GM23248 (cell line): ENCODE measurements around the gene KRTAP1-1. TPM values are rescaled to one million over a fixed set of nuclear protein-coding genes. Genes with fewer than 3 reads are reported as not detected.
A peak's percentile ranks its signal among the peaks of the same experiment; 100 is the strongest.
"Not testable (repeated sequence)": the region's sequence is repeated elsewhere in the genome, so short reads cannot be mapped to it uniquely, and the experiment has no call there.

Experiments
- DNase-seq: peaks from one replicate; pipeline ENCODE4 v3.0.0-alpha.2; 2015
- H2AFZ ChIP-seq: fragments of 200-600 bp; sonication (generic); 2 replicates; pipeline ENCODE4 v1.6.1; 2016; ENCODE audit warnings: antibody characterized with exemption
- H3F3A ChIP-seq: fragments of 200-600 bp; sonication (generic); 2 replicates; pipeline ENCODE4 v1.6.1; 2016; ENCODE audit warnings: mild to moderate bottlenecking, antibody characterized with exemption, mixed run types; ENCODE audit not compliant: insufficient read depth
- H3K27ac ChIP-seq: fragments of 200-600 bp; sonication (generic); 2 replicates; pipeline ENCODE4 v1.5.1; 2016; ENCODE audit warnings: mild to moderate bottlenecking
- H3K27me3 ChIP-seq: fragments of 200-600 bp; sonication (generic); replicated peaks from 2 replicates; pipeline ENCODE4 v1.6.1; 2016; ENCODE audit warnings: mild to moderate bottlenecking; ENCODE audit not compliant: insufficient read depth
- H3K36me3 ChIP-seq: fragments of 200-600 bp; sonication (generic); 2 replicates; pipeline ENCODE4 v1.6.1; 2016; ENCODE audit warnings: low read depth, mild to moderate bottlenecking
- H3K4me1 ChIP-seq: fragments of 200-600 bp; sonication (generic); 2 replicates; pipeline ENCODE4 v1.6.1; 2016; ENCODE audit warnings: mild to moderate bottlenecking; ENCODE audit not compliant: insufficient read depth
- H3K4me2 ChIP-seq: fragments of 200-600 bp; sonication (generic); one replicate; pipeline ENCODE4 v1.6.1; 2016; ENCODE audit warnings: mild to moderate bottlenecking; ENCODE audit not compliant: unreplicated experiment
- H3K4me3 ChIP-seq: fragments of 200-600 bp; sonication (generic); 2 replicates; pipeline ENCODE4 v1.5.1; 2016; ENCODE audit warnings: mild to moderate bottlenecking
- H3K79me2 ChIP-seq: fragments of 200-600 bp; sonication (generic); 2 replicates; pipeline ENCODE4 v1.6.1; 2016; ENCODE audit warnings: mild to moderate bottlenecking; ENCODE audit not compliant: insufficient read depth
- H3K9ac ChIP-seq: fragments of 200-600 bp; sonication (generic); 2 replicates; pipeline ENCODE4 v1.6.1; 2016; ENCODE audit warnings: mild to moderate bottlenecking
- H3K9me2 ChIP-seq: fragments of 200-600 bp; sonication (generic); 2 replicates; pipeline ENCODE4 v1.6.1; 2016; ENCODE audit warnings: mixed run types, mild to moderate bottlenecking, moderate library complexity; ENCODE audit not compliant: insufficient read depth
- H3K9me3 ChIP-seq: fragments of 200-600 bp; sonication (generic); one replicate; pipeline ENCODE4 v1.6.1; 2017; ENCODE audit warnings: low read depth
- H4K20me1 ChIP-seq: fragments of 200-600 bp; sonication (generic); 2 replicates; pipeline ENCODE4 v1.6.0; 2016; ENCODE audit not compliant: insufficient read depth
- EZH2 ChIP-seq: fragments of 200-600 bp; sonication (generic); IDR thresholded peaks from 2 replicates; pipeline ENCODE4 v1.6.1; 2018; ENCODE audit warnings: antibody characterized with exemption, mild to moderate bottlenecking; ENCODE audit not compliant: insufficient read depth, poor library complexity, severe bottlenecking
- EZH2phosphoT487 ChIP-seq: fragments of 200-600 bp; sonication (generic); IDR thresholded peaks from 2 replicates; pipeline ENCODE4 v1.6.1; 2018; ENCODE audit warnings: antibody characterized with exemption, moderate library complexity, mild to moderate bottlenecking, low read depth; ENCODE audit not compliant: insufficient read depth
- WGBS, 2 experiments: methylation state at CpG; one replicate each; pipeline ENCODE4 v1.1.6; 2015 to 2017; ENCODE audit warnings: low lambda C conversion rate in 2 of 2, low coverage in 1 of 2; ENCODE audit errors: missing lambda C conversion rate in 2 of 2; 5-methylcytosine and 5-hydroxymethylcytosine counted together
- in situ Hi-C: fragments of 300-500 bp; cut with MboI; formaldehyde crosslinking; loops from 2 replicates; pipeline ENCODE4 v1.15.0; 2020
- polyA plus RNA-seq: library from polyadenylated mRNA; unstranded; fragments of >200 nt; fragmentation: Nextera tagmentation; extraction: Ambion mirVana; gene quantifications from 2 replicates; pipeline ENCODE4 v1.2.1, GENCODE V29; 2016
- total RNA-seq: library from RNA; depleted of rRNA; stranded (reverse); fragments of >200 nt; shearing (Covaris generic); gene quantifications from 2 replicates; pipeline ENCODE4 v1.2.3, GENCODE V29; 2014

Gene KRTAP1-1
- total and polyA plus RNA-seq, 2 experiments from 2014 or later = 2.6 to 4.2 TPM

DNA sequence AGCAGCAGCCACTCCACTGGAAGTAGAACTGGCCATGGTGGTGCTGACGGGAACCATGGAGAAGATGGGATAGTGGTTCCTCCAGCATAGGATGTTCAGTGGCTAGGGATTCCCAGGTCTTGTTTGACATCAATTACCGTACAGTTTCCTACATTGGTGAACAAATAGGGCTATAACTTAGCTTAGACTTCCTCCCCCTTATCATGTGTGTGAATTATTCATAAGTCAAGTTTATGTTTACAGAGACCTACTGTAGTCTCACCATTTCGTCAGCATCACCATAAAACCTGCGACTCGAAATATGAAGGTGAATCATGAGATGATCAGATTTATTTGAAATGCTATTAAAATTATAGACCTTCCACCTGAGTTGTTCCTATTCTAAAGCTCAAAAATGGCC lies 17.5 kb upstream of the KRTAP1-1 start:
- Histone ChIP-seq H3K27me3 (no peaks in the 10 kb centered on the region), H3K4me3 (no peak overlapping the region)

DNA sequence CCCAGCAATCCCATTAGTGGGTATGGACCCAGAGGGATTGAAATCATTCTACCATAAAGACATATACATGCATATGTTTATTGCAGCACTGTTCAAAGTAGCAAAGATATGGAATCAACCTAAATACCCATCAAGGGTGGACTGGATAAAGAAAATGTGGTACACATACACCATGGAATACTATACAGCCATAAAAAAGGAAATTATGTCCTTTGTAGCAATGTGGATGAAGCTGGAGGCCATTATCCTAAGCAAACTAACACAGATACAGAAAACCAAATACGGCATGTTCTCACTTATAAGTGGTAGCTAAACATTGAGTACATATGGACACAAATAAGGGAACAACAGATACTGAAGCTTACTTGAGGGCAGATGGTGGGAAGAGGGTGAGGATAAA lies 16.3 kb upstream of the KRTAP1-1 start:
- TF ChIP-seq EZH2phosphoT487 (no peak), EZH2 (no peak)

More for the DNA sequence above, 17.5 kb upstream of the KRTAP1-1 start:
- 48 to 61% methylated on average over 5 of the region's 5 CpGs for WGBS, 2 experiments
- Histone ChIP-seq H3K4me2 (peak overlapping the region; percentile 19), H3K9me3 (no peaks in the 10 kb centered on the region), H3K4me1 (peaks cover 50% of the 10 kb centered on the region), H3K9me2 (no peaks in the 10 kb centered on the region), H3K9ac (peak overlapping the region; percentile 18), H3F3A (peaks cover 55% of the 10 kb centered on the region), H3K27ac (peak overlapping the region; percentile 85), H3K79me2 (no peaks in the 10 kb centered on the region), H4K20me1 (no peaks in the 10 kb centered on the region), H3K36me3 (0 out of 2 replicates have a peak, but pooled peaks cover under 1% of the 10 kb centered on the region), H2AFZ (no peak overlapping the region)
- DNase-seq = peak; percentile 20
- in situ Hi-C loops = no loop called here
- TF ChIP-seq EZH2 = no peak
- TF ChIP-seq EZH2phosphoT487 = no peak

DNA sequence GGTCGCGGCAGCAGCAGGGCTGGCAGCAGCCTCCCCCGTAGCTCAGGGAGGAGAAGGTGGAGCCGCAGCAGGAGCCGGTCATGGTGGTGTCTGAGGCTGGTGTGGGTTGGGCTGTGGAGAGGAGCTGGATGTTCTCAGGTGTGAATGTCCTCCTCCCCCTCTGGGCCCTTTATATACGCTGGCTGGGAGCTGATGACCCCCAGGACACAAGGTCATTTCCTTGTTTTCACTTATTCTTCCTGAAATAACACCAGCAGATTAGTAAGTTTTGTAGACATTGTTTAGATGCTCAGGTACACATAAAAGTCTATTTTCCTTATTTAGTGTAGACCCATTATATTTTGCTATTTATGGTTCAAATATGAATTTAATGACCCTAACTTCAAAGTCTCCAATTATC lies 13.9 kb upstream of the KRTAP1-1 start, which contains the start of gene KRTAP2-2:
Gene KRTAP2-2 (minus strand): TSS at position 101 of the 400 bp plus-strand sequence. CDS start 19 bp downstream, at position 82.
- H4K20me1 ChIP-seq, H3K9ac ChIP-seq, H3K79me2 ChIP-seq, H3K27ac ChIP-seq, H3K4me3 ChIP-seq, DNase-seq, in situ Hi-C loops, H3K4me2 ChIP-seq, H2AFZ ChIP-seq, H3K9me2 ChIP-seq, H3K27me3 ChIP-seq, H3K36me3 ChIP-seq, H3K9me3 ChIP-seq: not testable (repeated sequence)
- H3K4me1 ChIP-seq = peaks cover 27% of the 10 kb centered on the region
- WGBS, 2 experiments = 46 to 50% methylated on average over 1 of the region's 6 CpGs
- H3F3A ChIP-seq = peaks cover 34% of the 10 kb centered on the region

More for the DNA sequence above, 16.3 kb upstream of the KRTAP1-1 start:
- H3K27me3 ChIP-seq = no peaks in the 10 kb centered on the region
- H3F3A ChIP-seq = peaks cover 55% of the 10 kb centered on the region
- no peaks in the 10 kb centered on the region for H3K9me2 ChIP-seq
- WGBS, 2 experiments = 96 to 100% methylated on average over 1 of the region's 1 CpG
- H3K9ac ChIP-seq = no peak overlapping the region
- no peak for DNase-seq
- no peak overlapping the region for H2AFZ ChIP-seq
- no peak overlapping the region for H3K27ac ChIP-seq
- no peak overlapping the region for H3K4me2 ChIP-seq
- H3K36me3 ChIP-seq = peaks cover 6% of the 10 kb centered on the region; the same call in 1 of the 2 replicates
- peaks cover 47% of the 10 kb centered on the region for H3K4me1 ChIP-seq
- no peak overlapping the region for H3K4me3 ChIP-seq
- H4K20me1 ChIP-seq = no peaks in the 10 kb centered on the region
- no peaks in the 10 kb centered on the region for H3K79me2 ChIP-seq
- no peaks in the 10 kb centered on the region for H3K9me3 ChIP-seq
- in situ Hi-C loops = no loop called here

GRCh38 chr17:41054556-41054955 lies 13.3 kb upstream of the KRTAP1-1 start:
- 67 to 93% methylated on average over 7 to 9 of the region's 9 CpGs for WGBS, 2 experiments
- H3K9ac ChIP-seq, H3K4me3 ChIP-seq, in situ Hi-C loops, H2AFZ ChIP-seq, H3K27ac ChIP-seq, H3K27me3 ChIP-seq, H3K36me3 ChIP-seq, H4K20me1 ChIP-seq, H3K79me2 ChIP-seq, H3K9me3 ChIP-seq, DNase-seq, H3K9me2 ChIP-seq, H3K4me2 ChIP-seq: not testable (repeated sequence)
- H3K4me1 ChIP-seq = peaks cover 23% of the 10 kb centered on the region
- H3F3A ChIP-seq = peaks cover 36% of the 10 kb centered on the region

GRCh38 chr17:41054025-41054424 lies 12.8 kb upstream of the KRTAP1-1 start:
- no peak overlapping the region for H3K4me2 ChIP-seq
- H3K9me2 ChIP-seq = no peaks in the 10 kb centered on the region
- H3F3A ChIP-seq = peaks cover 34% of the 10 kb centered on the region
- no peaks in the 10 kb centered on the region for H3K9me3 ChIP-seq
- no peak overlapping the region for H3K9ac ChIP-seq
- no peaks in the 10 kb centered on the region for H3K79me2 ChIP-seq
- peaks cover 22% of the 10 kb centered on the region for H3K4me1 ChIP-seq
- no peak for DNase-seq
- WGBS, 2 experiments = 94 to 99% methylated on average over 4 of the region's 4 CpGs
- no peaks in the 10 kb centered on the region for H3K27me3 ChIP-seq
- in situ Hi-C loops = no loop called here
- TF ChIP-seq EZH2 = no peak
- H3K36me3 ChIP-seq = peaks cover 6% of the 10 kb centered on the region; the same call in 1 of the 2 replicates
- no peak overlapping the region for H3K4me3 ChIP-seq
- H2AFZ ChIP-seq = no peak overlapping the region
- H4K20me1 ChIP-seq = no peaks in the 10 kb centered on the region
- no peak overlapping the region for H3K27ac ChIP-seq
